Prostate gland (tissue), 2 donors: ENCODE measurements around the gene SNRNP27.

Source experiments
- CTCF ChIP-seq, 4 experiments: fragments of 200-600 bp in 2 of 4; fragments of 450-650 bp in 2 of 4; sonication (generic) in 2 of 4; IDR thresholded peaks; 1 replicate in 3 of 4; 2 replicates in 1 of 4; pipeline ENCODE4 v1.5.1; 2016 to 2019; ENCODE audit warnings: antibody characterized with exemption in 4 of 4, mild to moderate bottlenecking in 2 of 4, moderate library complexity in 2 of 4
- POLR2A ChIP-seq: fragments of 450-650 bp; IDR thresholded peaks from one replicate; pipeline ENCODE4 v1.6.1; 2016; ENCODE audit warnings: antibody characterized with exemption, mild to moderate bottlenecking
- POLR2AphosphoS5 ChIP-seq: sonication (generic); formaldehyde crosslinking; IDR thresholded peaks from one replicate; pipeline ENCODE4 v1.6.1; 2017; ENCODE audit warnings: antibody characterized with exemption

DNA sequence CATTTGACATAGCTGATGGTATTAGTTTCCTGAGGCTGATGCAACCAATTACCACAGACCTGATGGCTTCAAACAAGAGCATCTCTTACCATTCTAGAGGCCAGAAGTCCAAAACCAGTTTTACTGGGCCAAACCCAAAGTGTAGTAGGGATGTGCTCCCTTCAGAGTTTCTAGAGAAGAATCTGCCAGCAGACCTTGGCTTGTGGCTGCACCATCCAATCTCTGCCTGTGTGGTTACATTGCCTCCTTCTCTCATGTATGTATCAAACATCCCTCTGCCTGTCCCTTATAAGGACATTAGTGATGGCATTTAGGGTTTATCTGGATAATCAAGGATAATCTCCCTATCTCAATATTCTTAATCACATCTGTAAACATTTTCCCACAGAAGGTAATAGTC is 4.5 kb upstream of the SNRNP27 start:
- no peak for TF ChIP-seq CTCF (IDR thresholded peaks at IDR 0.05)
- no peak for TF ChIP-seq POLR2A
- no peak for TF ChIP-seq POLR2AphosphoS5
